Adipose tissue (tissue), 3 donors: ENCODE measurements around the gene SNCAIP. TPM values are rescaled to one million over a fixed set of nuclear protein-coding genes. Genes with fewer than 3 reads are reported as not detected.

ENCODE experiments used
- H3K27ac ChIP-seq: one replicate; pipeline ENCODE4 v1.5.1; 2013; ENCODE audit warnings: low read depth, low read length
- WGBS, 3 donors: extraction: QIAGEN DNeasy Blood & Tissue Kit; methylation state at CpG; one replicate each; pipeline ENCODE4 v1.1.7; 2013; 5-methylcytosine and 5-hydroxymethylcytosine counted together
- polyA plus RNA-seq, 3 donors: library from polyadenylated mRNA; stranded (reverse); fragments of 200-250 nt; gene quantifications; one replicate each; pipeline ENCODE4 v1.2.3, GENCODE V29; 2013
- donor health status: healthy with polysubstance abuse.
- donor health status: Bipolar disorder and iron deficiency.
- donor health status: healthy.

SNCAIP gene
- polyA plus RNA-seq, 3 donors = 0.36 to 3.5 (median 1.6) TPM

DNA sequence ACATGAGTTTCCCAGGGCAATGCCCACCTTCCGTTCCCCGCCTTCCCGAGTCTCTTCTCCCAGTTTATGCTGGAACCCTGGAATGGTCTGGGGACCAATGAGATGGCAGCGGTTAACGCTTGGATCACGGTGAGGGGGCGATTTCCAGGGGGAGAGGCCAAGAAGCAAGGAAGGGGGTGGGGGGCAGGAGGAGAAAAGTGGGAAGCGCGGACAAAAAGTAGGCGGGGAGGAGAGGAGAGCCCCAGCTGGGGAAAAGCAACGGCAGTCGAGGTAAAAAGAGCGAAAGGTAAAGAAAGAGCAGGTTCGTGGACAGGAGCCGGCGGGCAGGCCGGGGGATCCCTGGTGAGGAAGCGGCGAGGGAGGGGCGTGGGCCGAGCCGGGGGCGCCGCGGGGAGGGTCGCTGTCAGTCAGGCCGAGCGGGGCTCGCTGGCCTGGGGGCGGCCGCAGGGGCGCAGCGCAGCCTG is 508 bp upstream of the SNCAIP start:
- WGBS, 3 donors = 3 to 5% (median 3%) methylated on average over 26 to 33 of the region's 33 CpGs
- H3K27ac ChIP-seq = no peak overlapping the region

DNA sequence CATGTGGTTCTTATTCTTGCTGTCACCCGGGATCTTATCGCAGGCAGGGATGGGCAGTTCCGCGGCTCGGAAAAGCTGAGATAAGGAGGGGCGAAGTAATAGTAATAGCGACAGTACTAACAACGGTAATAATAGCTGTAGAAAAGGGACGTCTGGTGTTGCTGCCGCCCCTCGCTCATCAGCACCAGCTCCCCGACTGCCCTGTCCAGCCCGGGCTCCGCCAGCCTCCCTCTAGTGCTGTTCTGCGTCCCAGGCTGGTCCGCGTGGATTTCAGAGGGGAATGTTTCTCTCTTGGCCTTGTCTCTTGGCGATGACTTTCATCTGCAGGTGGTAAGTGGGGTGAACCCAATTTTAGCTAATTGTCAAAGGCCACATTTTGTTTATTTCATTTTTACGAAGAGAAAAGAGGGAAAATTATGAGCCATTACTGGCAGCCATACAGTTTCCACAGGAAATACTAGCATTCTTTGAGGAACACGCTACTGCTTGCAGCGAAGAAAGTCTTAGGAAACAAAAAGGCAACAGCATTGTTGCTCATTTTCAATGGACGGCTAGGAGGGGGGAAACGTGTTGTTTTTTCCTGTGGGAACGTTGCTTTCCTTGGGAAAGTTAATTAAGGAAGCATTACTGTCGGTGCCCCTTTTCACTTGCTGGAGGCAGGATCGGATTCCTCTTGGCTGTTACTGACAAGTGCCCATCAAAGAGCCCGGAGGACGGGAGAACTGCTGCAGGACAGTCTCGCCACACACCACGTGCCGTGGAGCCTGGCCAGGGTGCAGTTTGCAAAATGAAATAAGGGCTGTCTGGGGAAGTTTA is 762 bp downstream of the SNCAIP start:
- no peak overlapping the region for H3K27ac ChIP-seq
- WGBS, 3 donors = 1 to 3% (median 1%) methylated on average over 31 of the region's 31 CpGs

DNA sequence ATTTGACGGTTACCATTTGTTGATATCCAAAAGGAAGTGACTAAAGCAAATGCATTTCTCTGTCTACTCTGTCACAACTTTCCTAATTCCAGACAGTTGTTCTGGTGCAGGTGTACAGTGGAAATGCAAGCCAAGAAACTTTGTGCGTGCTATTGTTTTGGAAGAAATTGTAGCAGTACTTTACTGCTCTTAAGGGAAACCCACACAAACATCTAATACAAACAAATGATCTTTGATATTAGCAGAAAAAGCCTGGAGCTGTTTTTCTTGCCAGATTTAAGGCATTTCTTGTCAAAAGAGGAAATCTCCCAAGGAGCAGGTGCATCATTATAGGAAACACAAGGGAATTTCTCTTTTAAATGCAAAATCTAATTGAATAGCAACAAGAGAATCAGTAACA is 2.0 kb downstream of the SNCAIP start:
- 66 to 79% (median 71%) methylated on average over 2 of the region's 2 CpGs for whole genome bisulfite sequencing, 3 donors

DNA sequence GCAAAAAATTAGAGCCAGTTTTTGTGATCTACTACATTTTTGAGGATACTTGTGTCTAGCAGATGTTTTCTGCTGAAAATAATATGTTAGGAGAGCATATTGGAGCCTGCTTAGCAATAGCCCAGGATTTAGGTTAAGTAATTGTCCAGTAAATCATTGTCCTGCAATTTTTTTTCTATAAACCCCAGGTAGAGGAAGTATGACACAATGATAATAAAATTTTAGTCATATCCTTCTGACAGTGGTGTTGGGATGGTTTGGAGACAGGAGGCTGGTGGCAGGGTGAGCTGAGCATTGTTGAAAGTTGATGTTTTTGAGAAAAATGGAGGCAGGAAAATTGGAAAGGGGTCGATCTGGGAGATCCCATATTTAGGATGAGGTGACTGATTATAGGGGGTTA is 3.5 kb downstream of the SNCAIP start:
- no peak overlapping the region for H3K27ac ChIP-seq
- WGBS, 3 donors = 56 to 86% (median 84%) methylated on average over 1 of the region's 1 CpG

More for the DNA sequence above, 2.0 kb downstream of the SNCAIP start:
- no peak overlapping the region for H3K27ac ChIP-seq

DNA sequence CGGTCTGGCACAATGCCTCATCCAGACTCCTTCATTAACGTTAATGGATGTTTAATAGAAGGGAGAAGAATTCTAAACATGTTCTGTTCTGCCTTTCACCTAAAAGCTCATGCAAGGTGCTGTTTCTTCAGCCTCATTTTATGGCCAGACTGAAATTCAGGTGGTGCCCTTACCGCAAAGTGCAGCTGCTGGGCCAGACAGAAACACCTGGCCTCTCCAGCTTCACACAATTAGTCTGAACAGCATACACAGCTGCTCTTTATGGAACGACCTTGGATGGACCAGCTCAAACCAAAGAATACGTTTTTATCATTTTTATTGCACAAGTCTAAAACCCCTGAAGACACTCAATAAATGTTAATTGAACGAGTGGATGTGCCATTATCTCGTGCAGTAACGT is 4.6 kb downstream of the SNCAIP start:
- 52 to 89% (median 79%) methylated on average over 8 of the region's 8 CpGs for WGBS, 3 donors
- no peak overlapping the region for H3K27ac ChIP-seq

DNA sequence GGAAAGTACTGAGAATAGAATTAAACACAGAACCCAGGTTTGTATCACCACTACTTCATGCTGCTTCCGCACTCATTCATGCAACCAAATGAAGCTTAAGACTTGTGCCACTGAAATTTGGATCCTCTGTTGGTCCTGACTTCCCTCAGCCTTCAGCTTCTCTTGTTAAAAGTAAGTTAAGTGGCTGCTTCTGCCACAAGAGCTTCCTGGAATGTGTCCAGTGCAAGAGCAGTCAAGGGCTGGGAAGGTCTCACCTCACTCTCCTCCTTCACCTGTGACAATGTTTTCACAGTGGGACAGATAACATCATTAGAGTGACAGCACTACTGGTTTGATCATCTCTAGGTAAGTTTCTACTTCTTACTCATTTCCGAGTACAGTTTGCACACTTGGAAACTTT is 7.9 kb downstream of the SNCAIP start:
- no peak overlapping the region for H3K27ac ChIP-seq
- WGBS, 3 donors = 91 to 96% (median 95%) methylated on average over 2 of the region's 2 CpGs

DNA sequence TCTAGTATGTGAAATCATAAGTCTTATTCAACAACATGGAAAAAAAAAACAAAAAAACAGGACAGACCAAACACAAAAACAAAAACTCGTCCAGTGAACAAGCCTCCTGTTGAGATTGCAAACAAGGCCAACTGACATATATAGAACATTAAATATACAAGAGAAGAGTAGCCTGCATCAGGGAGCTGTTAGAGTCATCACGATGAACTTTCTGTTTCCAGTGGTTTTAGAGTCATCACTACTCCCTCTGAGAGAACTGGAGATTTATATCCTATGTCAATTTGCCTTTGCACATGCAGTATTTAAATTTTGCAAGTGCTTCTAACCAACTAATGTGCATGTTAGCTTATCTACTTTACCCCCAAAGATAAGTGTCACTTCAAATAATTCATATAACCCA is 9.9 kb downstream of the SNCAIP start:
- no peak overlapping the region for H3K27ac ChIP-seq
- 68 to 73% (median 68%) methylated on average over 2 of the region's 2 CpGs for WGBS, 3 donors

DNA sequence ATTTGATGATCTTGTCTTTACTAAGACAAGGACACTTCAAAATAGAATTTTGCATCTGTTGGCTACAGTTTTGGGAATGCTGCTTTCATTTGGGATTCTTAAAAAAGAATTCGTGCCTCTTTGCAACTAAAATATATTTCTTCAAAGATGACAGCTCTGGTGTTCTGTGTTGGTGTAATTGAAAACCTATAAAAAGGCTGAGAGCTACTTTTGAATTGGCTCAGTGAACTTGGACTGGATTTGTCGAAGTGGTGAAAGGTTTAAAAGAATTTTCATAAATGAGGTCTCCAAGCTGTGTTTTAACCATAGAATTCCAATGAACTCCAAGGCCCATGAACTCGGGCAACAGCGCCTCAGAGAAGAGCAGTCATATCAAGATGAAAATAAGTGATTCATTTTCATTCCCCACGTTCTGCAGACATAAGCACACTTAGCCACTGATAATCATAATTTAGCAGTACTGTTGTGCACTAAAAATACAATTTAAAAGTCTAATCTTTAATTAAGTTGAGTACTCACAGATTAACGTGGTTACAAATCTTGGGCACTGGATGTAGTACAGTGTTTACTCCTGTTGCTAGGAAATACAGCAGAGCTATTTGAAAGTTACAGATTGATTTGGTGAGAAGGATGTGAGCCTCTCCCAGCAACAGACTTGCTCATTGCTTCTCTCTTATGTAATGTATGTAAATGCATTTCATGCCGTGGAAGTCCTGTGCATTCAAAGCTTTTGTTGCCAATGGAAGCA is 10.9 kb downstream of the SNCAIP start:
- WGBS, 3 donors = 30 to 55% (median 49%) methylated on average over 7 of the region's 7 CpGs

DNA sequence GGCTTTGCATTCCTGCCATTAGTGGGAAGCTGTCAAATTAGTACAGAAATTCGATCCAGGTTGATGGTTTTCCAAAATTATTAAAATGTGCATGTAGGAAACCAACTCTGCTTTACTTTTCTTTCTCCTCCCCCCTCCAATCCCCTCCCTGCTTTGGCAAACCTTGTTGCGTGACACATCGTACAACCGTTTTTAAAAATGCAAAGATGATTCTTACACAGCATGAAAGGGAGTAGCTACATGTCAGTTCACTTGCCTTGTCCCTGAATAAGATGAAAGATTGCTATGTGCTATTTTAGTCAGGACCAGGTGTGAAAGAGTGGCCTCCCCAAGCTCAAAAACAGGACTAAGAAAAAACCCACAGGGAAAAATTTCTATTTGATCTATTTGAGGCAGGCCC is 11.7 kb downstream of the SNCAIP start:
- 63 to 81% (median 70%) methylated on average over 4 of the region's 4 CpGs for WGBS, 3 donors
- H3K27ac ChIP-seq = no peak overlapping the region

More for the DNA sequence above, 10.9 kb downstream of the SNCAIP start:
- no peak overlapping the region for H3K27ac ChIP-seq

DNA sequence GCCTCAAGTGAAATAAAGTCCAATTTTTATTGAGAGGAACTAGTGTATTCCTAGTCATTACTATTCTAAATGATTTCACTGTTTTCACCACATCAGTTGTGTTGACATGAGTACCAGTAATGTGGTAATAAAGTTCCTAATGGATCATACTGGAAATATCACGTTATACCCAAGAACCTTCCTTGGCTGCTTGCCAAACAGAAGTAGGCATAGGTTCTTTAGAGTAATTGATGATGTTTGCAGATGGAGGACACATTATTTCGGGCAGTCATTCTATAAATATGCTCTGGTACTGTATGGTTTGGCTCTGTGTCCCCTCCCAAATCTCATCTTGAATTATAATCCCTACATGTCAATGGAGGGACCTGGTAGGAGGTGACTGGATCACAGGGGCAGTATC is 15.1 kb downstream of the SNCAIP start:
- no peak overlapping the region for H3K27ac ChIP-seq
- WGBS, 3 donors = 29 to 53% (median 49%) methylated on average over 2 of the region's 2 CpGs

DNA sequence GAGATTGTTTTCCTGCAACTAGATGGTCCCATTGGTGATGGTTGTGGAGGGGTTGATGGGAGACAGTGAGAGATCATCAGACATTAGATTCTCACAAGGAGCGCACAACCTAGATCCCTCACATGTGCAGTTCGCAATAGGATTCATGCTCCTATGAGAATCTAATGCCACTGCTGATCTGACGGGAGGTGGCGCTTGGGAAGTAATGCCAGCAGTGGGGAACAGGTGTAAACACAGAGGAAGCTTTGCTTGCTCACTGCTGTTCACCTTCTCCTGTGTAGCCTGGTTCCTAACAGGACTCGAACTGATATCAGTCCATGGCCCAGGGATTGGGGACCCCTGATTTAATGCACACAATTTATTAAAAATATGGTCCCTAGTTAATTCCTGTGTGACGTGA is 18.8 kb downstream of the SNCAIP start:
- no peak overlapping the region for H3K27ac ChIP-seq
- 84 to 95% (median 91%) methylated on average over 6 of the region's 6 CpGs for WGBS, 3 donors

DNA sequence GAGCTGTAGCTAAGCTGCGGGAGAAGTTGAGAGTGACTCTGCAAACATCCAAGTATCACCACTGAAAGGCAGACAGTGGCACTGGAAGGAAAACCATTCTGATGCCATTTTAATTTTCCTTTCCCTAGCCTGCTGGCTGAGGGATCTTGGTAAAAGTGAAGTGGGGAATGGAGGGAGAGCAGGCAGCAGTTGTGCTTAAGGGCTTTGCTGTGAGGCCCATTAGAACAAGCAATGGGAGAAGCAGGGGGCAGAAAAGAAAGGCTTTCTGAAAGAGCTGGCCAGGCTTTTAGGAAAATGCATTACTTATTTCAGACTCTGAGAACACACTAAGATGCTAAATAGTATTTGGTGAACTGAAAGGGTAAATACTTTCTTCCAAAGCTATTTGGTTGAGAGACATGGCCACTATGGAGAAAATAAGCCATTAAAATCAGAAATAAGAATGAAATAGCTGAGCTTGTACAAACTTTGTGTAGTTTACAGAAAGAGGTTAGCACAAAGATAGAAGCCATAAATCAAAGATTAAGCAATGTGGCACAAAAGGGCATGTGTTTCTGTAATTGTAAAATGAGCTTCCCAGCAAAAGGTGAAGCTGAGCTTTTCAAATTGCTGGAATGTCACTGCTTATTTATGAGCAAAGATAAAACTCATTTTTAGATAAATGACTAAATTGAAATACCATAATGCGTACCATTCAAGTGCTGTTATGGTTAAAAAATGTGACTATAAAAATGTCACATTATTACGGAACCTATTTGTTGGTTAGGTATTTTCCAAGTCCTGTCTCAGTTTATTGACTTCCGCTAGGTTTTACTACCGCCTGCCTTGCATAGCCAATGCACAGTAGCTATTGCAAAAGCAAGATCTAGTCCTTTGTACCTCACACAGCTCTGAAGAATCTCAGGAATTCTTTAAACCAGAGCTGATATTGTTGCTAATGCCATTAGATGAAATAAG is 20.8 kb downstream of the SNCAIP start:
- 47 to 92% (median 89%) methylated on average over 5 of the region's 5 CpGs for WGBS, 3 donors
- H3K27ac ChIP-seq = no peak overlapping the region

DNA sequence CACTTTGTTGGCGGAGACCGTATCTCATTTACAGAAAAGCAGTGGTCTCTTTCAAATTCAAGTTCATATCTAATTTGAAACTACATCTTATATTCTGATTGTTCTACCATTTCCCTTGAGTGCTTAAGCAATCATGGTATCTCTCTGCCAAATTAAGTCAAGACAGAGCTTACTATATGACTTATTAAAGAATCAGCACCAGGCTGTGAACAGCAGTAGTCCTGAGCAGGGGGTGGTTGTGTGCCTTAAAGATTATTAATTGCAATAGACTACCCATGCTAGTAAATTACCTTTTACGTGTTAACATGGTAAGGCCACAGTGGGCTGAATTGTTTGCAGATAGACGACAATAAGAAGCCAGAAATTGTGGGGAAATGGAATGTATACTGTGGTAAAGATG is 21.5 kb downstream of the SNCAIP start:
- WGBS, 3 donors = 59 to 89% (median 89%) methylated on average over 4 of the region's 4 CpGs
- no peak overlapping the region for H3K27ac ChIP-seq

DNA sequence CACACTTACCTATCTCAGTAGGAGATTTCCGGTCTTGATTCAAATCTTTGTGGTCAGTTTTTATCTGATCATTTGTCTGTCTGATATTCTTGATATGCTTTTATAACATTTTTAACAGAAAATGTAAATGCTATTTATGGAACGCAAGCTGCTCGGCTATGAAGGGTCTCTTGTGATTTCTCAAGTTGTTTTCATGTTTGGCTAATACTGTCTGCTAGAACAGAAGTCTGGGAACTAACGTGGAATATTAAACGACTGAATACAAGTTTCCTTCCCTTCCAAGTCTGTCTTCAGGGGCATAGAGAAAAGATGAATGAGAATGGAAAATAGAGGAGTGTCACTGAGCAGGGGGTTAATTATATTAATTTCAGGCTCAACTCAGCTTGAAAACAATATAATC is 27.6 kb downstream of the SNCAIP start:
- 65 to 80% (median 74%) methylated on average over 5 of the region's 5 CpGs for WGBS, 3 donors

DNA sequence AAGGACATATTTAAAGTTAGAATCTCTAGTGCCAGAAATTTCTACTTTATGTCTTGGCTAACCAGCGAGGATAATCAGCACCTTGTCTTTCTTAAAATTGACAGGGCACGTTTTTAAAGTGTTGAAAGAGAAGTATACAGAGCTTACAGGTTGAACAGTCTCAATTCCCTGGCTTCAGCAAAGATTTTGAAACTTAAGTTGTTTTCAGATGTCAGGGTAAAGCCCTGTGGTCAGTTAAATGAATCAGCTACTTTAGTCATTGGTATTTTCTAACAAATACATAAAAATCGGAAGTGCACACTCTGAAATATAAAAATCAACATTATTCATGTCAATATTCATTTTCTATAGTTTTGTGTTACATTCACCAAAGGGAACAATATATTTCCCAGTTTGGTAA is 29.1 kb downstream of the SNCAIP start:
- WGBS, 3 donors = 49 to 86% (median 64%) methylated on average over 3 of the region's 3 CpGs

More for the DNA sequence above, 27.6 kb downstream of the SNCAIP start:
- no peak overlapping the region for H3K27ac ChIP-seq

DNA sequence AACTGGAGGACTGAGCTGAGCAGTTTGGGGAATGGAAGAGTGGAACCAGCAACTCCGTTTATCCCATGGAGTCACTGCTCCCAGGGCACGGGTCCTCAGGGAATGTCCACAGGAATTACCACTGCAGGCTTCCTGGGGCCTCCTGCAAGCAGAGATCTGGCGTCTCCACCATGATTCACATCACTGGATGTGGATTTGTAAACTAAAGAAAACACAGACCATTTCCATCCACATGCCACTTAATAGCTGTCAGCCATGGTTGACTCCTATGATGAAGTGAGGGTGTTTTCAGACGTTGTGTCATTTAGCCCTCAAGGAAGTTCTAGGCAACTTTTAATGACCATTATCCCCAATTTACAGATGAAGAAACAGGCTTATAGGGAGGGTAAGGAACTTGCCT is 30.2 kb downstream of the SNCAIP start:
- no peak overlapping the region for H3K27ac ChIP-seq
- WGBS, 3 donors = 65 to 92% (median 86%) methylated on average over 4 of the region's 4 CpGs

More for the DNA sequence above, 29.1 kb downstream of the SNCAIP start:
- no peak overlapping the region for H3K27ac ChIP-seq

DNA sequence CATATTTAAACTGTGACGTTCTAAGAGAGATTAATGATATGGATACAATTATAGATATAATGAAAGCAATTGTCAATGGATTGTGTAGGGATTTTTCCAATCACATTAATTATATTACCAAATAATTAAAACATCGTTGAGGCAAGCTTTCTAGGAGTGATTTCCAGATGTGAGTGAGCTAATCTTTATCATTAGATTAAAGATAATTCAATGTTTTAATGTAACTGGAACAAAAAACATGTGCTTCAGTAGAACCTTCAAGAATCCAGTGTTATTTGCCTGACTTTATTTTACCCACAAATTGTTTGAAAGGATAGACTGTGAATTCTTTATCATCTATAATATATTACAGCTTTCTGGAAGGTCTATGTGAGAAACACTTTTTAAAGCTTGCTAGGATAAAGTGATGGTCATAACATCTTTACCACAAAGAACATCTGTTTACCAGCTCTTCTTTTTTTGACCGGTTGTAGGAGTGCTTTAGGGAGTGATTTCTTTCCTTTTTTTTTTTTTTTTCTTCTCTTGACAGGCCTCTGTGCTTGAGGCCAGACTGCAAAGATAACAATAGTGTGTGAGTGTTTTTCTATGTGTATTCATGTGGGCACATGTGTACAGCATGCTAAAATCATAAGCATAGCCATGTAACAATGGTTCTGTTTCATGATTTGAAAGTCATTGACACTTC is 35.0 kb downstream of the SNCAIP start:
- no peak overlapping the region for H3K27ac ChIP-seq
- whole genome bisulfite sequencing, 3 donors = 65 to 77% (median 68%) methylated on average over 3 of the region's 3 CpGs

DNA sequence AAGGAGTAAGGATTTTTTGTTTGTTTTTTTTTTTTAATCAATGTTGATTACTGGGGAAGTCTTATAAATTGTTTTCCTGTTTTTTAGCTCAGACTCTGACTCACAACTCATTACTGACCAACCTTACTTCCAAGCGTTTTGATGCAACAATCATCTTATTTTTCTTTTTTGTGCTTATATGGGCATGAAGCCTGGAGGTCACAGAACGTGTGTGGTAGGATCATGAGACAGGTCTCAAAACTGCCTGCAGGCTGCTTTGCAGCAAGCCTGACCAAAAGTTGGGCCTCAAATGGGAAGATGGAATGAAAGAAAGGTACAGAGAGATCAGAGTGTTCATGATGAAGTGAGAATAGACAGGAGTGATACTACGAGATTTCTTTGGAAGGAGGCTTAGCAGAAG is 38.5 kb downstream of the SNCAIP start:
- H3K27ac ChIP-seq = no peak overlapping the region
- 66 to 79% (median 78%) methylated on average over 3 of the region's 3 CpGs for WGBS, 3 donors
